ENCODE results near the gene TK1.

- TF ChIP-seq CTCF (IDR thresholded peaks at IDR 0.05) (no peak), POLR2A (IDR thresholded peaks at IDR 0.05) (no peak)
Measured at GRCh38 chr17:78214706-78215061, 27.8 kb upstream of the TK1 start.
